RWPE2 (cell line): Measurements from ENCODE around the gene CTNND2.

Source experiments
- ATAC-seq: fragments of 200-7000 bp; cut with Tn5 transposase; 3 replicates; pipeline ENCODE4 v1.9.1; 2021; ENCODE audit warnings: low read depth
- DNase-seq: peaks from one replicate; pipeline ENCODE4 v3.0.0-alpha.2; 2020; ENCODE audit warnings: low spot score
- H3K27ac ChIP-seq: fragments of 450-650 bp; 2 replicates; pipeline ENCODE4 v1.5.1; 2017; ENCODE audit warnings: mild to moderate bottlenecking; ENCODE audit not compliant: poor library complexity, severe bottlenecking
- H3K27me3 ChIP-seq: fragments of 250-450 bp; sonication (Bioruptor Pico); 2 replicates; pipeline ENCODE4 v1.5.1; 2021; ENCODE audit warnings: mild to moderate bottlenecking, moderate library complexity; ENCODE audit not compliant: insufficient read depth, poor library complexity, severe bottlenecking
- H3K36me3 ChIP-seq: fragments of 250-450 bp; sonication (Bioruptor Pico); 2 replicates; pipeline ENCODE4 v1.5.1; 2020; ENCODE audit warnings: low read depth, mild to moderate bottlenecking, moderate library complexity
- H3K4me1 ChIP-seq: fragments of 250-450 bp; sonication (Bioruptor Pico); 2 replicates; pipeline ENCODE4 v1.5.1; 2021; ENCODE audit warnings: mild to moderate bottlenecking, moderate library complexity; ENCODE audit not compliant: insufficient read depth, poor library complexity, severe bottlenecking
- H3K4me3 ChIP-seq: fragments of 250-450 bp; sonication (Bioruptor Pico); 2 replicates; pipeline ENCODE4 v1.5.1; 2021; ENCODE audit warnings: mild to moderate bottlenecking, moderate library complexity; ENCODE audit not compliant: severe bottlenecking
- H3K9me3 ChIP-seq: fragments of 250-450 bp; sonication (Bioruptor Pico); 2 replicates; pipeline ENCODE4 v1.5.1; 2021; ENCODE audit warnings: mild to moderate bottlenecking, moderate library complexity; ENCODE audit not compliant: severe bottlenecking
- CTCF ChIP-seq: fragments of 450-650 bp; IDR thresholded peaks from one replicate; pipeline ENCODE4 v1.5.1; 2017; ENCODE audit warnings: mild to moderate bottlenecking, moderate library complexity; ENCODE audit not compliant: poor library complexity, severe bottlenecking

The CTNND2 gene

GRCh38 chr5:10964806-10965205 is 939.4 kb downstream of the CTNND2 start:
- no peaks in the 10 kb centered on the region for H3K4me1 ChIP-seq
- H3K36me3 ChIP-seq, result no peaks in the 10 kb centered on the region
- TF ChIP-seq CTCF, result no peak
- no peaks in the 10 kb centered on the region for H3K9me3 ChIP-seq
- no peak overlapping the region for H3K27ac ChIP-seq
- H3K4me3 ChIP-seq, result no peak overlapping the region
- DNase-seq, result no peak
- no peak for ATAC-seq
- H3K27me3 ChIP-seq, result peaks cover 15% of the 10 kb centered on the region

- H3K4me1 ChIP-seq, result no peaks in the 10 kb centered on the region
- ATAC-seq (no peak), DNase-seq (no peak)
- TF ChIP-seq CTCF, result no peak
- H3K27ac ChIP-seq, result no peak overlapping the region
- H3K9me3 ChIP-seq, result peaks cover 9% of the 10 kb centered on the region
- H3K27me3 ChIP-seq, result no peaks in the 10 kb centered on the region
- H3K4me3 ChIP-seq, result no peak overlapping the region
- H3K36me3 ChIP-seq, result no peaks in the 10 kb centered on the region
Measured at GRCh38 chr5:10958728-10959127, 945.5 kb downstream of the CTNND2 start.

- TF ChIP-seq CTCF, result no peak
Measured at GRCh38 chr5:10949856-10950630, 954.2 kb downstream of the CTNND2 start.

GRCh38 chr5:10946050-10946449 is 958.2 kb downstream of the CTNND2 start:
- no peaks in the 10 kb centered on the region for H3K4me1 ChIP-seq
- H3K27ac ChIP-seq, result no peak overlapping the region
- H3K4me3 ChIP-seq, result no peak overlapping the region
- no peaks in the 10 kb centered on the region for H3K36me3 ChIP-seq
- no peak for TF ChIP-seq CTCF
- no peaks in the 10 kb centered on the region for H3K9me3 ChIP-seq
- H3K27me3 ChIP-seq, result peaks cover 21% of the 10 kb centered on the region
- no peak for DNase-seq
- no peak for ATAC-seq

More at GRCh38 chr5:10949856-10950630, 954.2 kb downstream of the CTNND2 start:
- ATAC-seq (no peak), DNase-seq (no peak)
- H3K36me3 ChIP-seq, result no peaks in the 10 kb centered on the region
- H3K27ac ChIP-seq, result no peak overlapping the region
- peaks cover 10% of the 10 kb centered on the region for H3K27me3 ChIP-seq
- no peaks in the 10 kb centered on the region for H3K9me3 ChIP-seq
- no peaks in the 10 kb centered on the region for H3K4me1 ChIP-seq
- no peak overlapping the region for H3K4me3 ChIP-seq

- Histone ChIP-seq H3K27ac (no peak overlapping the region), H3K4me1 (no peaks in the 10 kb centered on the region), H3K36me3 (no peaks in the 10 kb centered on the region), H3K9me3 (no peaks in the 10 kb centered on the region), H3K27me3 (peaks cover 17% of the 10 kb centered on the region), H3K4me3 (no peak overlapping the region)
- ATAC-seq (no peak), DNase-seq (no peak)
- no peak for TF ChIP-seq CTCF
Measured at GRCh38 chr5:10941900-10942299, 962.3 kb downstream of the CTNND2 start.
